GM19035 (cell line): ENCODE measurements around the gene TRIM68.

Experiments used
- ATAC-seq: cut with Tn5 transposase; IDR thresholded peaks from one replicate; pipeline ENCODE4 v1.9.1; 2021; ENCODE audit not compliant: unreplicated experiment

Gene TRIM68

GRCh38 chr11:4607781-4608666, at the start of gene TRIM68:
Gene TRIM68, minus strand, starts transcription at chr11:4608231. Its CDS starts 2,727 bp downstream, at chr11:4605504.
- peak; percentile 100 for ATAC-seq

- ATAC-seq, result no peak
These were observed 46.8 kb upstream of the TRIM68 start for GRCh38 chr11:4654635-4655369.

GRCh38 chr11:4647766-4648165, 39.7 kb upstream of the TRIM68 start:
- ATAC-seq, result no peak

GRCh38 chr11:4645974-4646373, 37.9 kb upstream of the TRIM68 start:
- ATAC-seq, result no peak

- ATAC-seq, result no peak
These were observed 36.2 kb upstream of the TRIM68 start for GRCh38 chr11:4644233-4644632.

- ATAC-seq, result no peak
These were observed 35.7 kb upstream of the TRIM68 start, which contains the start of gene OR51E1 for GRCh38 chr11:4643682-4644081. Gene OR51E1, plus strand, starts transcription at chr11:4643982. Its CDS starts 8,545 bp downstream, at chr11:4652527.

GRCh38 chr11:4643076-4643475, 35.0 kb upstream of the TRIM68 start:
- no peak for ATAC-seq

GRCh38 chr11:4642043-4642442, 34.0 kb upstream of the TRIM68 start:
- no peak for ATAC-seq

GRCh38 chr11:4641501-4641900, 33.5 kb upstream of the TRIM68 start:
- no peak for ATAC-seq

GRCh38 chr11:4639931-4640330, 31.9 kb upstream of the TRIM68 start:
- no peak for ATAC-seq

GRCh38 chr11:4637662-4638047, 29.6 kb upstream of the TRIM68 start:
- ATAC-seq, result no peak

- peak; percentile 98 for ATAC-seq
These were observed 29.1 kb upstream of the TRIM68 start, which contains the start of gene OR51D1 for GRCh38 chr11:4636962-4637661. Gene OR51D1, plus strand, starts transcription at chr11:4637477. Its CDS starts 2,314 bp downstream, at chr11:4639791.

GRCh38 chr11:4636136-4636535, 28.1 kb upstream of the TRIM68 start:
- ATAC-seq, result no peak

- no peak for ATAC-seq
These were observed 18.4 kb upstream of the TRIM68 start for GRCh38 chr11:4626207-4627099.

GRCh38 chr11:4619514-4619913, 11.5 kb upstream of the TRIM68 start:
- no peak for ATAC-seq

- no peak for ATAC-seq
These were observed 7.9 kb upstream of the TRIM68 start for GRCh38 chr11:4615856-4616444.

- no peak for ATAC-seq
These were observed 4.0 kb upstream of the TRIM68 start for GRCh38 chr11:4611986-4612385.

GRCh38 chr11:4610258-4610935, 2.4 kb upstream of the TRIM68 start:
- ATAC-seq, result no peak

GRCh38 chr11:4607096-4607495, 935 bp downstream of the TRIM68 start:
- no peak for ATAC-seq
